Hepatocyte (in vitro differentiated cells): ENCODE results near the gene OCA2.

Experiments used
- CTCF ChIP-seq: fragments of 200-600 bp; sonication (generic); IDR thresholded peaks from 2 replicates; pipeline ENCODE4 v1.5.1; 2016; ENCODE audit warnings: antibody characterized with exemption, mild to moderate bottlenecking; ENCODE audit not compliant: poor library complexity
- EZH2 ChIP-seq: fragments of 200-600 bp; sonication (generic); IDR thresholded peaks from 2 replicates; pipeline ENCODE4 v1.6.1; 2016; ENCODE audit warnings: antibody characterized with exemption, mild to moderate bottlenecking, borderline replicate concordance
- EZH2phosphoT487 ChIP-seq: fragments of 200-600 bp; sonication (generic); IDR thresholded peaks from one replicate; pipeline ENCODE4 v1.6.1; 2018; ENCODE audit warnings: antibody characterized with exemption, mild to moderate bottlenecking, low read depth, moderate library complexity; ENCODE audit not compliant: unreplicated experiment, severe bottlenecking

- TF ChIP-seq CTCF (no peak), EZH2phosphoT487 (no peak), EZH2 (no peak)
Observed at GRCh38 chr15:28114114-28114455, 15.0 kb upstream of the OCA2 start.
